ENCODE measurements around the gene HMX1. TPM values are rescaled to one million over a fixed set of nuclear protein-coding genes. Genes with fewer than 3 reads are reported as not detected.

The HMX1 gene
- total RNA-seq, 1 donor from 2014 or later = not detected

DNA sequence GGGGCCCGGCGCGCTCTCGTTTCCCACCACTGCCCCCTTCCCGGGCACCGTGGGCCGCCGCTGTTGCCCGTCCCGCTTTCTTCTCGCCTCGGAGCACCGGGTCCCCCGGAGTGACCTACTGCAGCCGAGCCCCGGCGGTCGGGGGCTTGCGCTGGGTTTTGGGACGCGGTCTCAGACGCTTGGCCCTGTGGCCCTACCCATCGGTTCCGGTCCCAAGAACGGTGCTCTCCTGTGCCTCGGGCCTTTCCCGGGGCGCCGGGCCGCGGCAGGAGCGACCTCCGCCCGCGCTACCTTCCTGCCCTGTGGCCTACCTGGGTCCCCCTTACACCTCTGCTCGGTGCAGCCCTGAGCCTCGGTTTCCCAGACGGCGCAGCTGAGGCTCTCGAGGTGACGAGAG is 21.6 kb upstream of the HMX1 start:
- no peak for TF ChIP-seq CTCF (IDR thresholded peaks at IDR 0.05; ENCODE audit: unreplicated experiment)
- H3K4me3 Mint-ChIP-seq (ENCODE audit: unreplicated experiment) = no peak overlapping the region
- H3K36me3 Mint-ChIP-seq (ENCODE audit: low read depth, unreplicated experiment) = no peaks in the 10 kb centered on the region
- no peaks in the 10 kb centered on the region for H3K9me3 Mint-ChIP-seq (ENCODE audit: unreplicated experiment)
- peaks cover 7% of the 10 kb centered on the region for H3K4me1 Mint-ChIP-seq (ENCODE audit: unreplicated experiment)
- DNase-seq (ENCODE audit: low spot score) = no peak
- peaks cover 29% of the 10 kb centered on the region for H3K27me3 Mint-ChIP-seq (ENCODE audit: unreplicated experiment)
- no peak overlapping the region for H3K27ac Mint-ChIP-seq (ENCODE audit: unreplicated experiment)

DNA sequence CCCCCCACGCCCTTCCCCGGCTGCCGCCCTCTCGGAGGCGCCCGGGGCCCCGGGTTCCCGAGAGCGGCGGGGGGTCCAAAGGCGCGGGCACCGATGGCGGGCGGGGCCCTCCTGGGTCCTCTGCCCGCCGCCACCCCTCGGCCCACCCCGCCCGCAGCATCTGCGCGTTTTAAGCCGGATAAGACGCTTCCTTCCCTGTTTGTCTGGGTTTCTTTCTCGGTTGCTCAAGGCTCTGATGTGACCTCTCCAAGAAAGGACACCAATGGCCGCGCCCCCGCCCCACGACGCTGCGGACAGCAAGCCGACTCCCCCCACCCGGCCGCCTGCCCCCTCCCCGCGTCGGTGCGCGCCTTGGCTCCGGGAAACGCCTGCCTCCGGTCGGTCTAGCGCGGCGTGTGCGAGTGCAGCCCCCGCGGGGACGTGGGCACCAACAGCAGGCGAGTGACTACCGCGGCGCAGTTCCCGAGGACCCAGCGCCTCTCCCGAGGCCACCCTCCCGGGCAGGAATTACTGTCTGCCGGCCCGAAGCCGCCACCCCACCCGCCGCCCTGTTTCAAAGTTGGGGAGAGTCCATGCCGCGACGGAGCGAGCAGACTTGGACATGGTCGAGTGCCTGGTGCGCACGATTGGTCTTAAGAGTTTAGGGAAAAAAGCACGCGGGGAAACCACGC is 21.1 kb upstream of the HMX1 start:
- Mint-ChIP-seq H3K36me3 (ENCODE audit: low read depth, unreplicated experiment) (no peaks in the 10 kb centered on the region), H3K27me3 (ENCODE audit: unreplicated experiment) (peaks cover 23% of the 10 kb centered on the region), H3K4me3 (ENCODE audit: unreplicated experiment) (no peak overlapping the region), H3K27ac (ENCODE audit: unreplicated experiment) (no peak overlapping the region), H3K9me3 (ENCODE audit: unreplicated experiment) (no peaks in the 10 kb centered on the region), H3K4me1 (ENCODE audit: unreplicated experiment) (peaks cover 3% of the 10 kb centered on the region)
- TF ChIP-seq CTCF (IDR thresholded peaks at IDR 0.05; ENCODE audit: unreplicated experiment) = no peak
- no peak for DNase-seq (ENCODE audit: low spot score)

DNA sequence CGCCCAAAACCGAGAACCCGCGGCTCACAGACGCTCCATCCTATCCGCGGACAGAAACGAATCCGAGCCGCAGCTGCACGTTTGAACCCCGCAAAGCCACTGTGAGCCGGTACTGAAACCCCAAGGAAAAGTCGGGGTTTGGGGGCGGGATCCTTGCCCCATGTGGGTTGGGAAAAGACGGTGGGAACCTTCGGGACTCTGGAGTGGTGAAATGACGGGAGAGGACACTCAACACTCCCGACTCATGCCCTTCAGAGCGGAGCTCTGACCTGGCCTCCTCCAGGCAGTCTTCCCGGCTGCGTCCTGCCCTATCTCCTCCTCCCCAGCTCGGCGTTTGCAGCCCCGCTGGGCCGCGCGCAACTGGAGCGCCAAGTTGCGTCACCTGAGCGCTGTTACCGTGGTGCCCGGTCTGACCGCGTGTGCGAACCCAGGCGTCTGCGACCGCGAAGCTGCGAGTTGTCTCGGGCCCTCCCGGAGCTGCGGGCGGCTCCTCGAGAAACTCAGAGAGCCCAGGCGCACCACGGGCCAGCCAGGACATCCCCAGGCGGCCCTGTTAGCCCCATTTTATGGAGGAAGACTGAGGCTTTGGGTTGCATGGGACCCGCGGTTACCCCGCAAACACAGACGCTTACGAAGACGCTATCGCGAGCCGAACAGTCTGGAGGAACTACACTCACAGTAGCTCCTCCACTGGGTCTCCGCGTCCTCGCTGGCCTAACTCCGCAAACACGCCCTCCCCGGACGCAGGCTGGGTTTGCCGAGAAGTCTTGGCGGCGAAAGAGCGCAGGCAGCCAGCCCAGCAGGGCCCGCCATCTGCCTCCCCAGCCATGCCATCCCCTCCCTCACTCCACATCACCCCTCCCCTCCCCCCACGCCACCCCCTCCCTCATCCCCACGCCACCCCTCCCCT is 20.3 kb upstream of the HMX1 start:
- no peaks in the 10 kb centered on the region for H3K36me3 Mint-ChIP-seq (ENCODE audit: low read depth, unreplicated experiment)
- H3K27ac Mint-ChIP-seq (ENCODE audit: unreplicated experiment) = no peak overlapping the region
- peaks cover 21% of the 10 kb centered on the region for H3K27me3 Mint-ChIP-seq (ENCODE audit: unreplicated experiment)
- H3K4me1 Mint-ChIP-seq (ENCODE audit: unreplicated experiment) = peaks cover 3% of the 10 kb centered on the region
- DNase-seq (ENCODE audit: low spot score) = no peak
- H3K4me3 Mint-ChIP-seq (ENCODE audit: unreplicated experiment) = no peak overlapping the region
- no peaks in the 10 kb centered on the region for H3K9me3 Mint-ChIP-seq (ENCODE audit: unreplicated experiment)
- TF ChIP-seq CTCF (IDR thresholded peaks at IDR 0.05; ENCODE audit: unreplicated experiment) = no peak

DNA sequence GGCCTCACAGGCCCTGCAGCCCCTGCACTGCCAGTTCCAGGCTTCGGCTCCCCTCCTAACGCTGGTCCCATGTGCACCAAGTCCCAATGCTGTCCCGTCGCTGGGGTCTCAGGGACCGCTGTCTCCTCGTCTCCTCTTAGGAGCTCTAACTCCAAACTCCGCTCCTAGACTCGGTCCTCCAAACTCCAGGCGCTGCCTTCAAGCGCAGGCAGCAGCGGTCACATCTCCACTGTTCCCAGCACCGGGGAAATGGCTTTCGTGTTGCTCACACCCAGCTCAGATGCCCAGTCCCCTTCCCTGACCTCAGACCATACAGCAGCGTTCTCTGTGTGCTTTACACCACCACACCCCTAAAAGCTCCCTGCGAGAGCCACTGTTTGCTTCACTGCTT is 19.6 kb upstream of the HMX1 start:
- Mint-ChIP-seq H3K4me1 (ENCODE audit: unreplicated experiment) (peaks cover 3% of the 10 kb centered on the region), H3K4me3 (ENCODE audit: unreplicated experiment) (peak overlapping the region; percentile 35)

More for the DNA sequence above, 19.6 kb upstream of the HMX1 start:
- Mint-ChIP-seq H3K9me3 (ENCODE audit: unreplicated experiment) (no peaks in the 10 kb centered on the region), H3K36me3 (ENCODE audit: low read depth, unreplicated experiment) (no peaks in the 10 kb centered on the region), H3K27me3 (ENCODE audit: unreplicated experiment) (peaks cover 21% of the 10 kb centered on the region), H3K27ac (ENCODE audit: unreplicated experiment) (no peak overlapping the region)
- no peak for DNase-seq (ENCODE audit: low spot score)
- TF ChIP-seq CTCF (IDR thresholded peaks at IDR 0.05; ENCODE audit: unreplicated experiment) = no peak

Measured in endothelial cell (in vitro differentiated cells).